ENCODE results near the gene SLC34A2.
"Not testable (repeated sequence)": the region's sequence is repeated elsewhere in the genome, so short reads cannot be mapped to it uniquely, and the experiment has no call there.

The SLC34A2 gene

GRCh38 chr4:25654971-25655963 is at the start of gene SLC34A2:
Gene SLC34A2 (plus strand): TSS chr4:25655851. CDS start chr4:25662501, 6,650 bp downstream.
- in situ Hi-C loops (cut with HindIII; ENCODE audit: low pct_unique_long_range_greater_than_20kb, low sequenced_read_pairs) = no loop called here
- TF ChIP-seq JUND (IDR thresholded peaks at IDR 0.05; ENCODE audit: low read depth) = no peak
- peak in 1 of 2 experiments; percentile 15 for DNase-seq (ENCODE audit: low read depth in 1 of 2, low spot score in 1 of 2)

GRCh38 chr4:25608644-25609043 is 47.0 kb upstream of the SLC34A2 start:
- DNase-seq (ENCODE audit: low read depth in 1 of 2, low spot score in 1 of 2) = no peak
- in situ Hi-C loops (cut with HindIII; ENCODE audit: low pct_unique_long_range_greater_than_20kb, low sequenced_read_pairs) = no loop called here

GRCh38 chr4:25609976-25610375 is 45.7 kb upstream of the SLC34A2 start:
- no peak for DNase-seq (ENCODE audit: low read depth in 1 of 2, low spot score in 1 of 2)
- no peak for TF ChIP-seq JUND (IDR thresholded peaks at IDR 0.05; ENCODE audit: low read depth)
- in situ Hi-C loops (cut with HindIII; ENCODE audit: low pct_unique_long_range_greater_than_20kb, low sequenced_read_pairs) = no loop called here

More at GRCh38 chr4:25608644-25609043, 47.0 kb upstream of the SLC34A2 start:
- no peak for TF ChIP-seq JUND (IDR thresholded peaks at IDR 0.05; ENCODE audit: low read depth)

DNA sequence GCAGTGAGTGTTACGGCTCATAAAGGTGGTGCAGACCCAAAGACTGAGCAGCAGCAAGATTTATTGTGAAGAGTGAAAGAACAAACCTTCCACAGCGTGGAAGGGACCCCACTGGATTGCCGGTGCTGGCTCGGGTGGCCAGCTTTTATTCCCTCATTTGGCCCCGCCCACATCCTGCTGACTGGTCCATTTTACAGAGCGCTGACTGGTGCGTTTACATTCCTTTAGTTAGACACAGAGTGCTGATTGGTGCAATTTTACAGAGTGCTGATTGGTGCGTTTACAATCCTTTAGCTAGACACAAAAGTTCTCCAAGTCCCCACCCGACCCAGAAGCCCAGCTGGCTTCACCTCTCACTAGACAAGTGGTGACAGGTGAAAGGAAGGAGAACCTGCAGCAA is 42.0 kb upstream of the SLC34A2 start:
- DNase-seq (ENCODE audit: low read depth in 1 of 2, low spot score in 1 of 2); in situ Hi-C loops (cut with HindIII; ENCODE audit: low pct_unique_long_range_greater_than_20kb, low sequenced_read_pairs): not testable (repeated sequence)

- no peak for TF ChIP-seq JUND (IDR thresholded peaks at IDR 0.05; ENCODE audit: low read depth)
- no peak for DNase-seq (ENCODE audit: low read depth in 1 of 2, low spot score in 1 of 2)
- in situ Hi-C loops (cut with HindIII; ENCODE audit: low pct_unique_long_range_greater_than_20kb, low sequenced_read_pairs) = no loop called here
Observed at GRCh38 chr4:25614807-25615206, 40.8 kb upstream of the SLC34A2 start.

GRCh38 chr4:25621027-25621930 is 34.4 kb upstream of the SLC34A2 start:
- in situ Hi-C loops (cut with HindIII; ENCODE audit: low pct_unique_long_range_greater_than_20kb, low sequenced_read_pairs) = no loop called here
- DNase-seq (ENCODE audit: low read depth in 1 of 2, low spot score in 1 of 2) = no peak
- TF ChIP-seq JUND (IDR thresholded peaks at IDR 0.05; ENCODE audit: low read depth) = no peak

DNA sequence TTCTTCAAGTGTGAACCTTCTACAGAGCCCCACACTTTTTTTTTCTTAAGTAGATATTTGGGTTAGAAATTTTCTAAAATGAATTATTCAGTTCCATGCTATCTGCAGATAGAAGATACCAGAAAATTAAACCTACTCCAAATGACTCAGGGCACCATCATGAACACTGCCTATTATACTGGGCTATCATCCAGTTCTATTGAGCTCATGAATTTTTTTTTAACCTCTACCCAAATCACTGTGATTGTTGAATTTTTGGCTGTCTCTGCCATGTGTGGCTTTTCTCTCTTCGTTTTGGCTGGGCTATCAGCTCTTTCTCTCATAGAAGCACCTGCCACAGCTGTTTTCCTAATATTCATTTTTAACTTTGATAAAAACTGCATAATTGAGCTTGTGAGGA is 31.0 kb upstream of the SLC34A2 start:
- DNase-seq (ENCODE audit: low read depth in 1 of 2, low spot score in 1 of 2) = no peak
- TF ChIP-seq JUND (IDR thresholded peaks at IDR 0.05; ENCODE audit: low read depth) = no peak
- in situ Hi-C loops (cut with HindIII; ENCODE audit: low pct_unique_long_range_greater_than_20kb, low sequenced_read_pairs) = no loop called here

- TF ChIP-seq JUND (IDR thresholded peaks at IDR 0.05; ENCODE audit: low read depth) = no peak
- DNase-seq (ENCODE audit: low read depth in 1 of 2, low spot score in 1 of 2) = no peak
- in situ Hi-C loops (cut with HindIII; ENCODE audit: low pct_unique_long_range_greater_than_20kb, low sequenced_read_pairs) = no loop called here
Observed at GRCh38 chr4:25628451-25628850, 27.2 kb upstream of the SLC34A2 start.

DNA sequence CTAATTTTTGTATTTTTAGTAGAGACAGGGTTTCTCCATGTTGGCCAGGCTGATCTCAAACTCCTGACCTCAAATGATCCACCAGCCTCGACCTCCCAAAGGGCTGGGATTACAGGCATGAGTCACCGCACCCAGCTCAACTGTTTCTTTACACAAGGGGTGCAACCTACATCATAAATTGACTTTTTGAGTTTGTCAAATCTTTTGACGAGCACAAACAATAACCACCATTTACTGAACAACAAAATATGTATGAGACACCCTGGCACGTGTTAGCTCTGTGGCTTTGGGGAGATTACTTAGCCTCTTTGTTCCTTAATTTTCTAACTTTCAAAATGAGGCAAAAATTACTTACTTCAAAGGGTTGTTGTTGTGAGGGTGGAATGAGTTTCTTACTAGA is 23.5 kb upstream of the SLC34A2 start:
- in situ Hi-C loops (cut with HindIII; ENCODE audit: low pct_unique_long_range_greater_than_20kb, low sequenced_read_pairs) = no loop called here
- no peak for TF ChIP-seq JUND (IDR thresholded peaks at IDR 0.05; ENCODE audit: low read depth)
- DNase-seq (ENCODE audit: low read depth in 1 of 2, low spot score in 1 of 2) = no peak

- in situ Hi-C loops (cut with HindIII; ENCODE audit: low pct_unique_long_range_greater_than_20kb, low sequenced_read_pairs) = no loop called here
- TF ChIP-seq JUND (IDR thresholded peaks at IDR 0.05; ENCODE audit: low read depth) = no peak
- no peak for DNase-seq (ENCODE audit: low read depth in 1 of 2, low spot score in 1 of 2)
Observed at GRCh38 chr4:25633541-25633940, 22.1 kb upstream of the SLC34A2 start.

- no peak for TF ChIP-seq JUND (IDR thresholded peaks at IDR 0.05; ENCODE audit: low read depth)
- in situ Hi-C loops (cut with HindIII; ENCODE audit: low pct_unique_long_range_greater_than_20kb, low sequenced_read_pairs) = no loop called here
- DNase-seq (ENCODE audit: low read depth in 1 of 2, low spot score in 1 of 2) = peak in 1 of 2 experiments; percentile 71
Observed at GRCh38 chr4:25635501-25635900, 20.1 kb upstream of the SLC34A2 start.

DNA sequence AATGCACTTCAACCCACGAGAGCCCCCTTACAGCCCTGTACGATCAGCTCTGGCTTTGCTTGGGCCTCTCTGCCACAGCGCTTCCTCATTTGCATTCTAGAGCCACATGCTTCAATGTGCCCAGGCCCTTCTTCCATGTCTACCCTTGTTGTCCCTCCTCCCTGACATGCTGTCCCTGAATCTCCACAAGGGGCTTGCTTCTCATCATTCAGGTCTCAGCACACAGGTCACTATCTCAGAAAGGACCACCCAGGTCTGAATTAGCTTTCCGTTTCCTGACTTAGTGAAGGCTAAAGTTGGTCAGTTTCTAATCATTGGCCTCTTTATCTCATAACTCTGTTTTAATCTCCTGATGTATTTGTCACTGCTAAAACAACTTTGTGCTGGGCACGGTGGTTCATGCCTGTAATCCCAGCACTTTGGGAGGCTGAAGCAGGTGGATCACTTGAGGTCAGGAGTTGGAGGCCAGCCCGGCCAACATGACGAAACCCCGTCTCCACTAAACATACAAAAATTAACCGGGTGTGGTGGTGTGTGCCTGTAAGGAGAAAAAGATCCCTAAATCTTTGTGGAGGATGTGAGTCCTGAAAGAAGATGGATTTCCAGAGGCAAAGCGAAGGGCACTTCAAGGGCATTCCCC is 17.9 kb upstream of the SLC34A2 start:
- no peak for TF ChIP-seq JUND (IDR thresholded peaks at IDR 0.05; ENCODE audit: low read depth)
- DNase-seq (ENCODE audit: low read depth in 1 of 2, low spot score in 1 of 2) = no peak
- in situ Hi-C loops (cut with HindIII; ENCODE audit: low pct_unique_long_range_greater_than_20kb, low sequenced_read_pairs) = no loop called here
